Activated CD4-positive, CD25-positive, alpha-beta regulatory T cell (primary cell): ENCODE measurements around the gene TNKS1BP1.
"Not testable (repeated sequence)": the region's sequence is repeated elsewhere in the genome, so short reads cannot be mapped to it uniquely, and the experiment has no call there.

Experiments
- DNase-seq, 4 experiments: peaks; one replicate each; lab custom pipeline; 2025; lab: John Stamatoyannopoulos, UW

Gene TNKS1BP1

GRCh38 chr11:57310091-57310490 lies 14.7 kb downstream of the TNKS1BP1 start:
- DNase-seq = no peak

DNA sequence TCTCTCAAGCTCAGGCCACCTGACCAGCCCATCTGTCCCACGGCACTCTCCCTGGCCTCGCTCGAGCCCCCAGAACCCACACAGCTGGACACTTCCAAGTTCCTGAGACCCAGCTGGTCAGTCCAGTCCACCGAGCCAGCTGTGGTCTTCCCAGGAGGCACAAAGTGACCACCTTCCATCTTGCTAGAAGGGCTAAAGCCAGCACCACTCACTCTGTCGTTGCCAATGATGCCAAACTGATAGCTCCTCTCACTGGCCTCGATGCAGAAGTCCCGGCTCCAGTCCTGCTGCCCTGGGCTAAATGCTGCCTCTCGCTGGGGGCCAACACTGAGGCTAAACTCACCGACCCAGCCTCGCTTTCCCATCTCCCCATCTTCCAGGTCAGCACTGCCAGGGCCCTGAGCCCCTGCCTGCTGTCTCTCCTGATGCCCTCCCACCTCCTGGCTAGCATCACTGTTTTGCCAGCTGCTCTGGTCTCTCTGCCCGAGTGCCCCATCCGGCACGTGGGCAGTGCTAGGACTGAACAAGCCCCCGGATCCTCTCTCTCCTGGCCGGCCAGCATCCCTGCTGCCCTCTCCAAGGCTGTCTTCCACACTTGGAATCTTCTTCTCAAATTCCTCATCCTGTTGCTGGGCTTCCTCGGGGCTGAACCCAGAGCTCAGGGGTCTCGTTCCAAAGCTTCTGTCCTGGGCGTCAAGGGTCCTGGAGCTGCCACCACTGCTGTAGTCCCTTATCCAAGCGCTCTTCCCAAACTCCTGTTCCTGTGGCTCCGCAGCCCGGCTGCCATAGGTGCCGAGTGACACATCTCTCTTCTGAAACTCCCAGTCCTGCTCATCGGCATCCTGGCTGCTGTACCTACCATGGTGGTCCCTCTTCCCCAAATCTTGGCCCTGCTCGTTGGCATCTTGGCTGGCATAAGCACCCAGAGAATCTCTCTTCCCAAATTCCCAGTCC lies 15.4 kb downstream of the TNKS1BP1 start:
- no peak for DNase-seq

- DNase-seq = no peak
These were observed 16.2 kb downstream of the TNKS1BP1 start for GRCh38 chr11:57308426-57309060.

GRCh38 chr11:57307666-57308270 lies 17.0 kb downstream of the TNKS1BP1 start:
- no peak for DNase-seq

GRCh38 chr11:57306940-57307565 lies 17.7 kb downstream of the TNKS1BP1 start:
- no peak for DNase-seq

DNA sequence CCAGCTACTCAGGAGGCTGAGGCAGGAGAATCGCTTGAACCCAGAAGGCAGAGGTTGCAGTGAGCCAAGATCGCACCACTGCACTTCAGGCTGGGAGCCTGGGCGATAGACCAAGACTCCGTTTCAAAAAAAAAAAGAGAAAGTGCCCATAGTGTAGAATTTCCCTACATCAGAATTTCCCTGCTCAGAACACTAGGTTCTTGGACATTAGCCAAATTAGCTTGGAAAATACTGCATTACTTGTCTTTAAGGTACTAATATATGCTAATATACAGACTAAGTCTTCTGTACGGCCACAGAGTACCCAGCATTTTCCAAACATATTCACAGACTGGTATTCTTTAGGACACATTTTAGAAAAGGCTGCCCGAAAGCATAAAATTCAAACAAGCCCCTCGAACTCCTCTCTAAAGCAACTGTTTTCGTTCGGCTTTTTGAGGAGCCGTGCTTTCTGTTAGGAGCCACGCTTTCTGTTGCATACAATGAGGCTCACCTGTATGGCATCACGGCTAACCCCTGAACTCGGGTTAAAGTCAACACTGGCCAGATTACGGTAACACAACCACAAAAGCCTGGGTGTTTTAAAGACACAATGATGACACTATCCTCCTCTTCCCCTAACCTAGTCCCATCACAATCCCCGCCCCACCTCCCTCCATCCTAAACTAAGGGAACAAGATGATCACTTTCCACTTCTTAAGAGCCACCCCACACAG lies 18.4 kb downstream of the TNKS1BP1 start:
- DNase-seq = no peak

GRCh38 chr11:57305523-57305922 lies 19.2 kb downstream of the TNKS1BP1 start:
- no peak for DNase-seq

DNA sequence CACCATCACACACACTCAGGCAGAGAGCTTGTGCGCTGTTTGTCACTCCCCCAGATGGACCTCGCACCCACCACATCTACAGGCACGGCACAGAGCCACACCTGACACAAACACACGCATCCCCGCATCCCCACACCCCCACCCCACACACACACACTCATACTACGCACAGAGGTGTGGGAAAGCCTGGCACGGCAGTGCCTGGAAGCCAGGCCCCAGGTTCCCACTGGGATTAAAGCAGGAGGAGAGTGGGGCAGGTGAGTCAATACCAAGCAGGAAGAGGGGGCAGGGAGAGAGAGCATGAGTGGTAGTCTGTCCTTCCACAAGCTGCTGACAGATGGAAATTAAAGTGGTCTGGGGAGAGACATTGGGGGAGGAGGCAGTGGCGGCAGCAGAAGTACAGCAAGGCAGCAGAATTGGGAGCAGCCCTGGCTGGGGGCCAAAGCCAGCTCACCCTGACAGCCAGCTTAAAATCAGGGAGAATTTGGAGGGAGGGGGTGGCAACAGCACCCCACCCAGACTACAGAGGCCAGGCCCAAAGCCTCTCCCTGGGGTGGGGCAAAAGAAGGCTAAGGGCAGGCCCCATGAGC lies 20.7 kb downstream of the TNKS1BP1 start:
- no peak for DNase-seq

DNA sequence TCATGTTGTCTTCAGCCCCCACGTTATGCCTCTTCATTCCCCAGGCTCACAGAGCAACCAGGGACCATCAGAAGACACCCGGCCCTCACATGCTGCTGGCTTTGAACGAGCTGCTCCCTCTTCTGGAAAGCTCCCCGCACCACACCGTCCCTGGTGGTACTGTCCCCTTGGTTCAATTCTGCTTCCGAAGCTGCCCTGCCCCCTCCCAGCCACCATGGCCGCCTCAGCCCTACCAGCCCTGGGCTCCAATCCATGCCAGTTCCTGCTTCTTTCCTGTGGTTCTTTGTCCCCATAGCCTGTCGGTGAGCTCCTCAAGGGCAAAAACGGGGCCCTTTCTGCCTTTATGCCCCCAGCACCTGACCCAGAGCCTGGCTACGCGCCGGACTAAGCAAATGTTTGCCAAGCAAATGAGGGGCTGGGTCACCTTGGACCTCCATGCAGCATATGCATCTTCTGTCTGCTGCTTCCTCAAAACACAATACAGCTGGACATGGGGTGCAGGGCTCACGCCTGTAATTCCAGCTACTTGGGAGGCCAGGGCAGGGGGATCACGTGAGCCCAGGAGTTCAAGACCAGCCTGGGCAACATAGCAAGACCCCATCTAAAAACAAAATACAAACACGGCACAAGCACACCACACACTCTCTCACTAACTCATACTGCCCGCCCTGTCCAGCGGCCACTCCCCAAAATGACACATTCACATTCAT lies 21.3 kb downstream of the TNKS1BP1 start:
- no peak for DNase-seq

DNA sequence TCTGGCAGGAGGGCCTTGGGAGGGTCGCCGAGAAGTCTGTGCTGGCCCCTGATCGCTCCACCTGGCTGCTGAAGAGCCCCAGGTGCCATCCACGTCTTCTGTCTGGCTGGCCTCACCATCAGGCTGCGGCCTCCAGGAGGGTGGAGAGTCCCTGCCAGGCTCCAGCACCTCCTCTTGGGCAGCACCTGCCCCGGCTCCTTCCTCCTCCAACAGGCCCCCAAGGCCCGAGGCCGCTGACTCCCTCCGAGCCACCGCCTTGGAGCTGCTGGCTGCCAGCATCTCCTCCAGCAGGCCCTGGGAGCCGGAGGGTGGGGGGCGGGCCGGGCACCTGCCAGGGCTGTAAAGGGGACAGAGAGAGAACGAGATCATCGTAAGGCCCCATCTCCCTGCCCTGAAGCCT lies 22.3 kb downstream of the TNKS1BP1 start:
- DNase-seq = no peak

GRCh38 chr11:57301711-57302423 lies 22.9 kb downstream of the TNKS1BP1 start:
- no peak for DNase-seq

DNA sequence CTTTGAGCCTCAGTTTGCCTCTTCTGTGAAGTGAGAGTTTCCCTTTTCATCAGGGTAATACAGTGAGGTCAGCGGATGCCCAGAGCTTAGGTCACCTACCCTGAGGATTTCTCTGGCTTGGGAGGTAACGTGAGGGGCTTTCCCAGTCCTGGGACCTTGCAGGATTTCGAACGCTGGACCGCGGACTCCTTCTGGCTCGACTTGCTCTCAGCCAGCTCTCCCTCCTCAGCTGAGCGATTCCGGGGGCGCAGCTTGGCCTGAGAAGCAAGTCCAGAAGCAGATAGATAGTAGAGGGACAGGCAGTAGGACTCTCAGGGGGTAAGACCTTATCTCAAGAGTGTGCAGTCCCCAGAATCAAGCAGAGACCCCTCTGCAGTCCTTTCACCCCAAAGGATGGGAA lies 24.0 kb downstream of the TNKS1BP1 start:
- no peak for DNase-seq

DNA sequence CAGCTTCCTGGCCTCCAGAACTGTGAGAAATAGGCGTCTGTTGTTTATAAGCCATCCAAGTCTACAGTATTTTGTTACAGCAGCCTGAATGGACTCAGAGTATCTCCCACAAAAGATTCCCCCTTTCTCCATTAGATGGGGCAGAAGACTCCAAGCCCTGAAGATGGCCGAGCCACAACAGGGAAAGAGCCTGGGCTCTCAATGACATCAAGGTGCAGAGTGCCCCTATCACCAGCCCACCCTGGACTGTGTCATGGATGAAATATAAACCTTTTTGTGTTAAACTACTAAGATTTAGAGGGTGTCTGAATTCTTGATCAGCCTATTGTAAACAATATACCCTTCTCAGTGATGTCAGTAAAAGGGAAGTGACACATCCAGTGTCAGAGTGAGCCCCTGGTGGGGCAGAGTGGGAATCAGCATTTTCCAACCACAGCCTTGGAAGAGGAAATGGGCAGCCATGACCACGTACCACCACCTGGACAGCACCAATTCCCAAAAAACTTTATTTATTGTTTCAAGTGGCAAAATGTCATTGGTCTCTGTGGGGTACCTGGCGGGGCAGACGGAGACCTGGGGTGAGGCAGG lies 25.5 kb downstream of the TNKS1BP1 start:
- no peak for DNase-seq

GRCh38 chr11:57297221-57297620 lies 27.5 kb downstream of the TNKS1BP1 start:
- DNase-seq = no peak

GRCh38 chr11:57296205-57296604 lies 28.5 kb downstream of the TNKS1BP1 start:
- not testable (repeated sequence) for DNase-seq

- no peak for DNase-seq
These were observed 30.3 kb downstream of the TNKS1BP1 start for GRCh38 chr11:57294225-57295131.

DNA sequence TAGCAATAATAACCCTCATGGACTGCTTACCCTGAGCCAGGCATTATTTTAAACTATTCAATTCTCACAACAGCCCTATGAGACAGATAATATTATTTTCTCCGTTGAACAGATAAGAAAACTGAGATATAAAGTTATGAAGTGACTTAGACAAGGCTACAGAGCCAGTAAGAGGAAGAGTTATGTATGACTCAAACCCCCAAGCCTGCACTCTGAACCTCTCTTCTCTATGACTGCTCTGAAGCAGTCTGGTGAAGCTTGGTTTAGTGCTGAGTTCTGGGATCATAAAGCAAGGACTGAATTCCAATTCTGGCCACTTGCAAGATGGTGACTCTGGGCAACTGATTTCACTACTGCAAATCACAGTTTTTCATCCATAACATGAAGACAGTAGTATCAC lies 34.5 kb downstream of the TNKS1BP1 start:
- no peak for DNase-seq

DNA sequence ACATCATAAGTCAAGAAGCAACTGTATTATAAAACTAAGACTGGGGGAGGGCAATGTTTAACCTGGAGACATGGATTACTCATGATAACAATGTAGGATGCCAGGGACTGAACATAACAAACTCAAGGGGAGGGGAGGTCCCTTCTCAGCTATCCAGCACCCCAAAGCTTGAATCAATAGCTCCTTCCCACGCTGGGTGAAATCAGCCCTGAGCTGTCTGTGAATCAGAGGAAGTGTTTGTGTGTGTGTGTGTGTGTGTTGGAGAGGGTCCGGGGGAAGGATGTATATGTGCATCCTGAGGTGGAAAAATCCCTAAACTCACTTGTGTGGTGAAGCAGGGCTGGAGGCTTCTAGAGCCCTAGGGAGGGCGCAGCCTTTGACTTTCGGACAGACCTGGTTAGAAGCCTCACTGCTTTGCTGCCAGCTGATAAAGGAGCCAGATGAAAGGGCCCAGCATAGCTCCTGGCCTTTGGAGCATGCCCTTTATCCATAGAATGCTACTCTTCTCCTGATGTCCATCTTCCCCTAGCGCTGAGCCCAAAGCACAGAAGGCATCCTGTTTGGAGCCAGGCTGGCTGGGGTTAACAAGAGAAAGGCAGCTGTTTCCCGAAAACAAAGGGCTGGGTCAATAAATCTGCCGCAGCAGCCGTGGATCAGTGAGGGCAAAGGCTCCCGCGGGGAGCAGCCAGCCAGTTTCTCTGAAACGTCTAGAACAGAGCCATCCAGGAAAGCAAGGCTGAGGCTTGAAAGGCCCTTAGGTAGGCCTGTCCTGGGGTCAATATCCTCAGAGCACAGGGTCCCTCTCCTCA lies 35.8 kb downstream of the TNKS1BP1 start:
- DNase-seq = no peak
